Measurements from ENCODE around the gene S100B.

GRCh38 chr21:46556802-46557201 lies 48.1 kb downstream of the S100B start:
- no peak for TF ChIP-seq POLR2AphosphoS5 (IDR thresholded peaks at IDR 0.05)
- TF ChIP-seq, protein P1, sequence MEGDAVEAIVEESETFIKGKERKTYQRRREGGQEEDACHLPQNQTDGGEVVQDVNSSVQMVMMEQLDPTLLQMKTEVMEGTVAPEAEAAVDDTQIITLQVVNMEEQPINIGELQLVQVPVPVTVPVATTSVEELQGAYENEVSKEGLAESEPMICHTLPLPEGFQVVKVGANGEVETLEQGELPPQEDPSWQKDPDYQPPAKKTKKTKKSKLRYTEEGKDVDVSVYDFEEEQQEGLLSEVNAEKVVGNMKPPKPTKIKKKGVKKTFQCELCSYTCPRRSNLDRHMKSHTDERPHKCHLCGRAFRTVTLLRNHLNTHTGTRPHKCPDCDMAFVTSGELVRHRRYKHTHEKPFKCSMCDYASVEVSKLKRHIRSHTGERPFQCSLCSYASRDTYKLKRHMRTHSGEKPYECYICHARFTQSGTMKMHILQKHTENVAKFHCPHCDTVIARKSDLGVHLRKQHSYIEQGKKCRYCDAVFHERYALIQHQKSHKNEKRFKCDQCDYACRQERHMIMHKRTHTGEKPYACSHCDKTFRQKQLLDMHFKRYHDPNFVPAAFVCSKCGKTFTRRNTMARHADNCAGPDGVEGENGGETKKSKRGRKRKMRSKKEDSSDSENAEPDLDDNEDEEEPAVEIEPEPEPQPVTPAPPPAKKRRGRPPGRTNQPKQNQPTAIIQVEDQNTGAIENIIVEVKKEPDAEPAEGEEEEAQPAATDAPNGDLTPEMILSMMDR (IDR thresholded peaks at IDR 0.05), result no peak

All from stomach (tissue), 4 donors.